Suprapubic skin (tissue), 4 donors: ENCODE data around the gene GJD2. TPM values are rescaled to one million over a fixed set of nuclear protein-coding genes. Genes with fewer than 3 reads are reported as not detected.

Experiments used
- DNase-seq, 2 donors: peaks; one replicate each; pipeline ENCODE4 v3.0.0-alpha.2; 2019; ENCODE audit warnings: low spot score in 2 of 2
- H3K27ac ChIP-seq: fragments of 200-600 bp; sonication (generic); one replicate; pipeline ENCODE4 v1.5.1; 2019
- H3K27me3 ChIP-seq: fragments of 200-600 bp; sonication (generic); one replicate; pipeline ENCODE4 v1.5.1; 2019
- H3K36me3 ChIP-seq: fragments of 200-600 bp; sonication (generic); one replicate; pipeline ENCODE4 v1.5.1; 2019
- H3K4me1 ChIP-seq: fragments of 200-600 bp; sonication (generic); one replicate; pipeline ENCODE4 v1.5.1; 2019
- H3K4me3 ChIP-seq: fragments of 200-600 bp; sonication (generic); one replicate; pipeline ENCODE4 v1.5.1; 2019; ENCODE audit warnings: mild to moderate bottlenecking
- H3K9me3 ChIP-seq: fragments of 200-600 bp; sonication (generic); one replicate; pipeline ENCODE4 v1.5.1; 2019
- EP300 ChIP-seq: sonication (generic); formaldehyde crosslinking; IDR thresholded peaks from one replicate; pipeline ENCODE4 v1.6.1; 2017; ENCODE audit warnings: antibody characterized with exemption
- POLR2A ChIP-seq, 2 donors: fragments of 450-650 bp; IDR thresholded peaks; one replicate each; pipeline ENCODE4 v1.6.1; 2017; ENCODE audit warnings: antibody characterized with exemption in 2 of 2, mild to moderate bottlenecking in 2 of 2, moderate library complexity in 2 of 2
- POLR2AphosphoS5 ChIP-seq, 3 donors: sonication (generic); formaldehyde crosslinking; IDR thresholded peaks; one replicate each; pipeline ENCODE4 v1.6.1; 2017; ENCODE audit warnings: antibody characterized with exemption in 3 of 3
- WGBS: methylation state at CpG from one replicate; pipeline ENCODE4 v1.1.5; 2018; 5-methylcytosine and 5-hydroxymethylcytosine counted together
- total RNA-seq, 4 donors: library from RNA; depleted of rRNA; stranded (reverse); fragments of >200 nt; gene quantifications; one replicate each; pipeline ENCODE4 v1.1.0, GENCODE V29; 2016
- TF ChIP-seq, protein P1 (sequence below), 2 donors: fragments of 200-600 bp in 1 of 2; fragments of 450-650 bp in 1 of 2; sonication (generic) in 1 of 2; IDR thresholded peaks; one replicate each; pipeline ENCODE4 v1.5.1; 2016 to 2019; ENCODE audit warnings: antibody characterized with exemption in 2 of 2, mild to moderate bottlenecking in 1 of 2, moderate library complexity in 1 of 2

The GJD2 gene
- total RNA-seq, 4 donors from 2014 or later: 0.24 TPM; not detected in 3

DNA sequence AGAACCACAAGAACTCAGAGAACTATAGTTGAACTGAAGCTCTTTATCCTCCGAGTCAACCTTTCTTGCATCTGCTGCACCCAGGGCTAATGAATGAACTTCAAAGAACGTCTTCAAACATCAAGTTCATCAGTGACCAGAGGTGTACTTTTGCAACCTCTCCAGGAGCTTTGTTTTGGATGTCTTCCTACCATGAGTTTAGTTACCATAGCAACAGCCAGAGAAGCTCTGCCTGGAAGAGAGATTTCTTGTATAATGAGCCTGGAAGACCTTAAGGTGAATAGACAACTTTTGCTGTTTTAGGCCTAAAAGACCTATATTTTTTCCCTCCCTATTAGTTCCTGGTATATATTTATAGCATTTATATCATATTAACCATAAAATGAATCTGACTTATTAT lies 31.4 kb upstream of the GJD2 start:
- Histone ChIP-seq H3K4me3 (no peak overlapping the region), H3K36me3 (no peaks in the 10 kb centered on the region), H3K4me1 (no peaks in the 10 kb centered on the region), H3K9me3 (no peaks in the 10 kb centered on the region), H3K27ac (no peak overlapping the region), H3K27me3 (no peaks in the 10 kb centered on the region)
- 78% methylated on average over 2 of the region's 2 CpGs for WGBS
- no peak for DNase-seq
- TF ChIP-seq POLR2AphosphoS5 (IDR thresholded peaks at IDR 0.05) (no peak), POLR2A (IDR thresholded peaks at IDR 0.05) (no peak), EP300 (no peak)
- TF ChIP-seq, protein P1, sequence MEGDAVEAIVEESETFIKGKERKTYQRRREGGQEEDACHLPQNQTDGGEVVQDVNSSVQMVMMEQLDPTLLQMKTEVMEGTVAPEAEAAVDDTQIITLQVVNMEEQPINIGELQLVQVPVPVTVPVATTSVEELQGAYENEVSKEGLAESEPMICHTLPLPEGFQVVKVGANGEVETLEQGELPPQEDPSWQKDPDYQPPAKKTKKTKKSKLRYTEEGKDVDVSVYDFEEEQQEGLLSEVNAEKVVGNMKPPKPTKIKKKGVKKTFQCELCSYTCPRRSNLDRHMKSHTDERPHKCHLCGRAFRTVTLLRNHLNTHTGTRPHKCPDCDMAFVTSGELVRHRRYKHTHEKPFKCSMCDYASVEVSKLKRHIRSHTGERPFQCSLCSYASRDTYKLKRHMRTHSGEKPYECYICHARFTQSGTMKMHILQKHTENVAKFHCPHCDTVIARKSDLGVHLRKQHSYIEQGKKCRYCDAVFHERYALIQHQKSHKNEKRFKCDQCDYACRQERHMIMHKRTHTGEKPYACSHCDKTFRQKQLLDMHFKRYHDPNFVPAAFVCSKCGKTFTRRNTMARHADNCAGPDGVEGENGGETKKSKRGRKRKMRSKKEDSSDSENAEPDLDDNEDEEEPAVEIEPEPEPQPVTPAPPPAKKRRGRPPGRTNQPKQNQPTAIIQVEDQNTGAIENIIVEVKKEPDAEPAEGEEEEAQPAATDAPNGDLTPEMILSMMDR (IDR thresholded peaks at IDR 0.05): no peak

DNA sequence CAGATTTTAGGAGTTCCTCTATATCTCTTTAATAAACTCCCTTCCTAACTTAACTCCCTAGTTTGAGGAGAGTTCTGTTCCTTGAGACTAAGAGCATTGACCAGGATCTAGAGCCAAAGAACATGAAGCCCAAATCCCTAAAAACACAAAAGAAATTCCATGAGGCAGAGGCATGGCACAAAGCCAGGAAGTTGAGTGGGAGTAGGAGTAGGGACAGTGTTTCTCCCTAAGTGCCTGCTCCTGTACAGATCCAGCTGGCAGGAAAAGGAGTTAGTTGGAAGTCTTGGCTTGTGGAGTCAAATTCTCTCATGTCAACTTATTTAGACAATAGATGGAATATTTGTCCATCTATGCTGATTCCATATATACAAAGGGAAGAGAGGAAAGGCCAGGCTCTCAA lies 29.2 kb upstream of the GJD2 start:
- DNase-seq: no peak
- no peaks in the 10 kb centered on the region for H3K36me3 ChIP-seq
- H3K27ac ChIP-seq: no peak overlapping the region
- H3K4me1 ChIP-seq: no peaks in the 10 kb centered on the region
- H3K9me3 ChIP-seq: no peaks in the 10 kb centered on the region
- H3K4me3 ChIP-seq: no peak overlapping the region
- TF ChIP-seq, protein P1 (IDR thresholded peaks at IDR 0.05): no peak
- TF ChIP-seq EP300 (no peak), POLR2AphosphoS5 (IDR thresholded peaks at IDR 0.05) (no peak), POLR2A (IDR thresholded peaks at IDR 0.05) (no peak)
- no peaks in the 10 kb centered on the region for H3K27me3 ChIP-seq

DNA sequence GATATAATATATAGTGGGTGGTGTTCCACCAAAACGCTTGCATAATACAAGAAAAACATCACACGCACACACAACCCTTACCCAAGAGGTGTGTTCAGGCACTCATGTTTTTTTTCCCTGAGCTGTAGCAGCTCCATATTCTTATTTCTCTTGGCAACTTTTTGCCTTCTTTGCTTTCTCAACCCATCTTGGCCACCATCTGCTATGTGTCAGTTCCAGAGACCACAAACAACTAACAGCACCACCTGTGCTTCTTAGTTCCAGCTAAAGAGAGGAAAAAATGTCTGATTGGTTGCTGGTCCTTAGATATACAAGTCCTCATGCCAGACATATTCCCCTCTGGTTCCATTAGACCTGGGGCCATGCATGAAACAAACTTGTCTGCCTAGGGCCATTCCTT lies 28.6 kb upstream of the GJD2 start:
- no peak for DNase-seq
- H3K4me3 ChIP-seq: no peak overlapping the region
- no peak overlapping the region for H3K27ac ChIP-seq
- H3K4me1 ChIP-seq: no peaks in the 10 kb centered on the region
- no peaks in the 10 kb centered on the region for H3K9me3 ChIP-seq
- no peaks in the 10 kb centered on the region for H3K36me3 ChIP-seq
- 82% methylated on average over 2 of the region's 2 CpGs for WGBS
- TF ChIP-seq, protein P1 (IDR thresholded peaks at IDR 0.05): no peak
- TF ChIP-seq POLR2AphosphoS5 (IDR thresholded peaks at IDR 0.05): no peak
- TF ChIP-seq EP300: no peak
- no peak for TF ChIP-seq POLR2A (IDR thresholded peaks at IDR 0.05)
- H3K27me3 ChIP-seq: no peaks in the 10 kb centered on the region

DNA sequence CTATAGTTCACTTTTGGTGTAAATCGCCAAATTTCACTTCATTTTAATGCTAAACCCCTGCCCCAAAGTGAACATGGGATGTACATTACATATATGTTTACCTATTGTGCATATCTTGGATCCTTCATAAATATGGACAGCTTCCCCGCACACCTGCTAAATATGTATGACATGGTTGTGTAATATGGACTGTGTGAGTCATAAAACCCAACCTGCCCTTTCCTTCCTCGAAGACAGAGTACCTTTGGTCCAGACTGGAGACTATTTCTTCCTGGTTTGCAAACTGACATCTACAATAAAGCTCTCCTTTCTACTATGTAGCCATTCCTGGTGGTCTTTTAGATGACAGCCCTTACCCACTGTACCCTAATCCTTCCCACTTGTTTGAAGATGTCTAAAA lies 28.1 kb upstream of the GJD2 start:
- H3K27me3 ChIP-seq: no peaks in the 10 kb centered on the region
- 77% methylated on average over 3 of the region's 3 CpGs for WGBS
- no peak for DNase-seq
- TF ChIP-seq POLR2A (IDR thresholded peaks at IDR 0.05) (no peak), EP300 (no peak), POLR2AphosphoS5 (IDR thresholded peaks at IDR 0.05) (no peak)
- TF ChIP-seq, protein P1 (IDR thresholded peaks at IDR 0.05): no peak
- H3K9me3 ChIP-seq: no peaks in the 10 kb centered on the region
- no peak overlapping the region for H3K4me3 ChIP-seq
- no peaks in the 10 kb centered on the region for H3K4me1 ChIP-seq
- H3K36me3 ChIP-seq: no peaks in the 10 kb centered on the region
- no peak overlapping the region for H3K27ac ChIP-seq

DNA sequence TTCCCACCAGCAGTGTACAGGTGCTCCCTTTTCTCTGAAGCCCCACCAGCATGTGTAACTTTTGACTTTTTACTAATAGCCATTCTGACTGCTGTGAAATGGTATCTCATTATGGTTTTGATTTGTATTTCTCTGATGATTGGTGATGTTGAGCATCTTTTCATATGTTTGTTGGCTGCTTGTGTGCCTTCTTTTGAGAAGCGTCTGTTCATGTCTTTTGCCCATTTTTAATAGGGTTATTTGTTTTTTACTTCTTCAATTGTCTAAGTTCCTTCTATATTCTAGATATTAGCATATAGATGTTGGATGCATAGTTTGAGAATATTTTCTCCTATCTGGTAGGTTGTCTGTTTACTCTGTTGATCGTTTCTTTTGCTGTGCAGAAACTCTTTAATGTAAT lies 25.9 kb upstream of the GJD2 start:
- no peaks in the 10 kb centered on the region for H3K36me3 ChIP-seq
- H3K27ac ChIP-seq: no peak overlapping the region
- H3K4me3 ChIP-seq: no peak overlapping the region
- no peaks in the 10 kb centered on the region for H3K9me3 ChIP-seq
- no peak for TF ChIP-seq POLR2AphosphoS5 (IDR thresholded peaks at IDR 0.05)
- TF ChIP-seq, protein P1 (IDR thresholded peaks at IDR 0.05): no peak
- TF ChIP-seq EP300: no peak
- no peak for TF ChIP-seq POLR2A (IDR thresholded peaks at IDR 0.05)
- 79% methylated on average over 2 of the region's 2 CpGs for WGBS
- H3K4me1 ChIP-seq: no peaks in the 10 kb centered on the region
- no peak for DNase-seq
- H3K27me3 ChIP-seq: no peaks in the 10 kb centered on the region
